ENCODE results near the gene PPP4C. TPM values are rescaled to one million over a fixed set of nuclear protein-coding genes. Genes with fewer than 3 reads are reported as not detected.

Gene PPP4C
- total and polyA plus RNA-seq, 2 of the 8 experiments (the other 6 are each of a cell fraction or from before 2014, with no cell fraction given), result 148 to 298 TPM

DNA sequence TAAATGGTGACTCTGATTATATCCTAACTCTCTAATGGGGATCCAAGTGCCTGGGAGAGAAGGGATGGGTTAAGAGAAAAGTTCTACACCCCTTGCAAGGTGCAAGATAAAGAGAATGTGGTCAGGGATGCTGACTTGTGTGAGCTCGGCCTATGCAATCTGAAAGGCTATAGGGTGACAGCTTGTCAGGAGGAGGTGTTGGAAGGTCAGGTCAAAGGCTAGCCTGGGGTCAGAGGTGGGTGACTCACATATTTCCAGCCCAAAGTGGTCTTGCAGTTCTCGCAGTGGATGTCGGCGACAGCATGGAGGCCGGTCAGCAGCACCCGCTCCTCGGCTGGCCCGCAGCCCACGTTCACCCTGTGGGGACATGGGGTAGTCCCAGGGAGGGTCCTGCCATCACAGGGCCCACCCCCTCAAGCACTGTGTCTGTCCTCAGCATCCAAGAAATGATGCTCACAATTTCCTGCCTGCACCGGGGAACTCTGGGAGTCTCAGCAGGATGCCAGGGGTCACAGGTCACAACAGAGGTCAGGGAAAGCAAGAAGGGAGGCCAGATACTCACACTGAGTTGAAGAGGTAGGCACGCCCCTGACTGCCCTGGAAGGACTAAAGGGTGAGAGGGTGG lies 18.9 kb downstream of the PPP4C start:
- Histone ChIP-seq H4K20me1 (replicated peaks in 1 of 2; ENCODE audit: control insufficient read depth in 1 of 2, insufficient read depth in 2 of 2, low read length in 2 of 2) (peaks cover 0 to 9% of the 10 kb centered on the region in 2 experiments), H3K18ac (ENCODE audit: extremely low read depth, low read length) (no peak overlapping the region), H3K23ac (ENCODE audit: insufficient read length) (no peak overlapping the region), H3K36me3 (ENCODE audit: control insufficient read depth in 2 of 4, insufficient read depth in 4 of 4, low read length in 3 of 4) (no peaks in the 10 kb centered on the region), H2AK5ac (ENCODE audit: low read depth, low read length) (no peak overlapping the region; the same call in 1 of the 2 replicates), H2BK12ac (ENCODE audit: low read depth, low read length) (0 out of 2 replicates have a peak overlapping the region, but pooled peaks have one; percentile 27), H3K9me3 (ENCODE audit: insufficient read depth in 2 of 2, low read depth in 1 of 2, low read length in 1 of 2) (no peaks in the 10 kb centered on the region), H2BK5ac (ENCODE audit: low read depth, low read length) (peak overlapping the region; percentile 83; the same call in 1 of the 2 replicates), H3K27me3 (replicated peaks in 1 of 4; ENCODE audit: control insufficient read depth in 3 of 4, extremely low read depth in 1 of 4, insufficient read depth in 3 of 4, low read length in 3 of 4) (0 out of 7 replicates have a peak, but pooled peaks cover 0 to 3% (median 0%) of the 10 kb centered on the region in 4 experiments), H3K4ac (replicated peaks; ENCODE audit: insufficient read length, low read depth, low read length) (no peak overlapping the region), H2BK20ac (ENCODE audit: low read length) (no peak overlapping the region), H4K5ac (ENCODE audit: insufficient read length, low read depth, low read length) (no peak overlapping the region), H3K27ac (ENCODE audit: low read depth, low read length) (no peak overlapping the region), H3K79me2 (ENCODE audit: control insufficient read depth in 1 of 2, insufficient read depth in 2 of 2, low read length in 2 of 2) (peaks cover 11 to 34% of the 10 kb centered on the region in 2 experiments), H2BK15ac (ENCODE audit: low read length) (no peak overlapping the region), H3K14ac (ENCODE audit: insufficient read length) (no peak overlapping the region), H4K91ac (replicated peaks; ENCODE audit: insufficient read length, low read length) (no peak overlapping the region), H3K9ac (replicated peaks in 1 of 4; ENCODE audit: extremely low read depth in 1 of 4, low read depth in 3 of 4, low read length in 3 of 4) (no peak overlapping the region), H3K4me1 (replicated peaks in 1 of 4; ENCODE audit: control insufficient read depth in 3 of 4, insufficient read depth in 4 of 4, low read length in 3 of 4) (peaks cover 0 to 19% (median 10%) of the 10 kb centered on the region in 4 experiments; a peak in 6 of 7 replicates), H2BK120ac (replicated peaks; ENCODE audit: low read depth, low read length) (no peak overlapping the region), H4K8ac (ENCODE audit: extremely low read depth, insufficient read depth, low read length) (peak overlapping the region; percentile 64; the same call in 1 of the 2 replicates), H3K23me2 (ENCODE audit: low read depth, low read length) (peaks cover 29% of the 10 kb centered on the region; the same call in 1 of the 2 replicates), H3K56ac (replicated peaks; ENCODE audit: insufficient read length, low read depth, low read length) (no peak overlapping the region), H2AFZ (ENCODE audit: low read length) (no peak overlapping the region), H3K4me2 (ENCODE audit: insufficient read depth in 1 of 2, low read depth in 2 of 2, low read length in 2 of 2) (peak overlapping the region in 1 of 2 experiments; percentile 93; a peak in 2 of 4 replicates), H3K4me3 (ENCODE audit: extremely low read depth in 1 of 4, insufficient read depth in 2 of 4, low read depth in 3 of 4, low read length in 4 of 4) (no peak overlapping the region), H3K79me1 (ENCODE audit: low read depth, low read length) (peaks cover 3% of the 10 kb centered on the region; the same call in 1 of the 2 replicates)
- ChIA-PET CTCF (ENCODE audit: partially characterized antibody) (interaction anchor here (0.7 to 7.7 kb wide), 7 partner anchors 13 to 51 kb away, joined by 3 to 90 read pairs (median 4); partner anchors contain the start of genes ALDOA, GDPD3 and PPP4C), POLR2A (ENCODE audit: partially characterized antibody) (interaction anchor here (0.9 to 14.0 kb wide), 6 partner anchors 10 to 506 kb away, joined by 3 to 353 read pairs (median 6); partner anchors contain the start of genes ALDOA, GDPD3 and PPP4C)
- DNase-seq (ENCODE audit: low read depth in 1 of 2, low spot score in 2 of 2) (no peak), FAIRE-seq (no peak)
- WGBS, 2 experiments (ENCODE audit: extremely low coverage in 1 of 2, insufficient coverage in 1 of 2, insufficient read length in 1 of 2, insufficient replicate concordance in 2 of 2, low coverage in 1 of 2, low lambda C conversion rate in 2 of 2, missing lambda C conversion rate in 1 of 2), result 91% methylated on average over 11 of the region's 11 CpGs; no CpG with 5 or more reads in 1 of the 2 experiments
- TF ChIP-seq FOSL1 (IDR thresholded peaks at IDR 0.05; ENCODE audit: insufficient read depth, low read depth, low read length) (no peak), YY1 (IDR thresholded peaks at IDR 0.05; ENCODE audit: low read depth, low read length) (no peak), RBBP5 (IDR thresholded peaks at IDR 0.05; ENCODE audit: borderline replicate concordance, low read depth, low read length) (no peak), SIN3A (conservative IDR thresholded peaks at IDR 0.05 in 1 of 2, IDR thresholded peaks at IDR 0.05 in 1 of 2; ENCODE audit: low read depth in 1 of 2, low read length in 2 of 2) (no peak), EP300 (IDR thresholded peaks at IDR 0.05; ENCODE audit: borderline replicate concordance in 1 of 2, low read depth in 2 of 2, low read length in 2 of 2) (no peak), HDAC6 (IDR thresholded peaks at IDR 0.05; ENCODE audit: low read depth, low read length) (no peak), SP1 (IDR thresholded peaks at IDR 0.05; ENCODE audit: low read depth, low read length) (no peak), BRCA1 (IDR thresholded peaks at IDR 0.05; ENCODE audit: low read depth, low read length) (no peak), SIRT6 (IDR thresholded peaks at IDR 0.05; ENCODE audit: low read length) (no peak)
- TF ChIP-seq, protein P1, sequence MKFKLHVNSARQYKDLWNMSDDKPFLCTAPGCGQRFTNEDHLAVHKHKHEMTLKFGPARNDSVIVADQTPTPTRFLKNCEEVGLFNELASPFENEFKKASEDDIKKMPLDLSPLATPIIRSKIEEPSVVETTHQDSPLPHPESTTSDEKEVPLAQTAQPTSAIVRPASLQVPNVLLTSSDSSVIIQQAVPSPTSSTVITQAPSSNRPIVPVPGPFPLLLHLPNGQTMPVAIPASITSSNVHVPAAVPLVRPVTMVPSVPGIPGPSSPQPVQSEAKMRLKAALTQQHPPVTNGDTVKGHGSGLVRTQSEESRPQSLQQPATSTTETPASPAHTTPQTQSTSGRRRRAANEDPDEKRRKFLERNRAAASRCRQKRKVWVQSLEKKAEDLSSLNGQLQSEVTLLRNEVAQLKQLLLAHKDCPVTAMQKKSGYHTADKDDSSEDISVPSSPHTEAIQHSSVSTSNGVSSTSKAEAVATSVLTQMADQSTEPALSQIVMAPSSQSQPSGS (IDR thresholded peaks at IDR 0.05; ENCODE audit: low read length), result no peak
